ENCODE data around the gene MYOZ2. TPM values are rescaled to one million over a fixed set of nuclear protein-coding genes. Genes with fewer than 3 reads are reported as not detected.

The MYOZ2 gene
- total and polyA plus RNA-seq, 2 of the 4 experiments (the other 2 are of a cell fraction): 0.17 to 0.18 TPM

DNA sequence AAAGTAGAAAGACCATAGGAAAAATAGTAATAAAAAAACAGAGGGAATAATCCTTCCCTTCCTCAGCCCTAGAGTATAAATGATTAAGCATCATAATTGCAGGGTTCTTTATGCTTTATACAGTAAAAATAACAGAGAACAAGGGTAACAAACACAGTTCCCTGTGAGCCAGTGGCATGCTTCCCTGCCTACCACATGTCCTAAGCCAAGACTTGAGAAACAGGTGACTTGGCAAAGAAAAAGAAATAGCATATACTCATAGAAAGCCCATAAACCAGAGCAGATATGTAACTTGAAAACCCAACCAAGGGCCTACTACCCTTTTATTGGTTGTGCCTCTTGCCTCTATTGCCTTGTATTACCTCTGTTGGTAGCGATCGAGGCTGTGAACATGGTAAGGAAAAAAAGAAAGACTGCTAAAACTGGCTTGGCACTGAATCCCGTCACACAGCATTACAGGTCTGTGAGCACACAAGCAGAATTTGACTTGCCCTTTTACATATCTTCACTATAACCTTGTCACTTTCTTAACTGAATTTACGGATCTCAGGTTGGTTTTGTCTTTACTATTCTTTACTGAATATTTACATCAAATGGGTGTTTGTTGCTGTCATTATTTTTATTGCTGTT is 30.9 kb upstream of the MYOZ2 start (continued):
- TF ChIP-seq CTCF (conservative IDR thresholded peaks at IDR 0.05; ENCODE audit: low read depth, low read length) (no peak), RCOR1 (IDR thresholded peaks at IDR 0.05; ENCODE audit: insufficient replicate concordance, low read length) (no peak)
- TF ChIP-seq, protein P1, sequence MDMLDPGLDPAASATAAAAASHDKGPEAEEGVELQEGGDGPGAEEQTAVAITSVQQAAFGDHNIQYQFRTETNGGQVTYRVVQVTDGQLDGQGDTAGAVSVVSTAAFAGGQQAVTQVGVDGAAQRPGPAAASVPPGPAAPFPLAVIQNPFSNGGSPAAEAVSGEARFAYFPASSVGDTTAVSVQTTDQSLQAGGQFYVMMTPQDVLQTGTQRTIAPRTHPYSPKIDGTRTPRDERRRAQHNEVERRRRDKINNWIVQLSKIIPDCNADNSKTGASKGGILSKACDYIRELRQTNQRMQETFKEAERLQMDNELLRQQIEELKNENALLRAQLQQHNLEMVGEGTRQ (IDR thresholded peaks at IDR 0.05; ENCODE audit: low read depth, low read length): no peak
